Putamen (tissue), 1 donor: ENCODE measurements around the gene UNC5CL.

ENCODE experiments used
- DNase-seq: peaks from one replicate; pipeline ENCODE4 v3.0.0-alpha.2; 2016; ENCODE audit warnings: low spot score

Gene UNC5CL, protein sequence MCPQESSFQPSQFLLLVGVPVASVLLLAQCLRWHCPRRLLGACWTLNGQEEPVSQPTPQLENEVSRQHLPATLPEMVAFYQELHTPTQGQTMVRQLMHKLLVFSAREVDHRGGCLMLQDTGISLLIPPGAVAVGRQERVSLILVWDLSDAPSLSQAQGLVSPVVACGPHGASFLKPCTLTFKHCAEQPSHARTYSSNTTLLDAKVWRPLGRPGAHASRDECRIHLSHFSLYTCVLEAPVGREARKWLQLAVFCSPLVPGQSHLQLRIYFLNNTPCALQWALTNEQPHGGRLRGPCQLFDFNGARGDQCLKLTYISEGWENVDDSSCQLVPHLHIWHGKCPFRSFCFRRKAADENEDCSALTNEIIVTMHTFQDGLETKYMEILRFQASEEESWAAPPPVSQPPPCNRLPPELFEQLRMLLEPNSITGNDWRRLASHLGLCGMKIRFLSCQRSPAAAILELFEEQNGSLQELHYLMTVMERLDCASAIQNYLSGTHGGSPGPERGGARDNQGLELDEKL

GRCh38 chr6:41039060-41039998 is at the start of gene UNC5CL:
TSS of gene UNC5CL (minus strand) at chr6:41039221. CDS start at chr6:41035074, 4,147 bp downstream.
- DNase-seq = no peak

DNA sequence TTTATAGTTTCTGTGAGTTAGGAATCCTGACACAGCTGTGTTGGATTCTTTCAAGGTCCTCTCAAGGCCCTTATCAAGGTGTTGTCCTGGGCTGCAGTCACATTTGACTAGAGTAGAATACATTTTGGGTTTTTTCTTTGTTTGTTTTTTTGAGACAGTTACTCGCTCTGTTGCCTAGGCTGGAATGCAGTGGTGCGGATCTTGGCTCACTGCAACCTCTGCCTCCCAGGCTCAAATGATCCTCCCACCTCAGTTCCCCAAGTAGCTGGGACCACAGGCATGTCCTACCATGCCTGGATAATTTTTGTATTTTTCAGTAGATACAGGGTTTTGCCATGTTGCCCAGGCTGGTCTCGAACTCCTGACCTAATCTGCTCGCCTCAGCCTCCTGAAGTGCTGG is 49.4 kb upstream of the UNC5CL start:
- DNase-seq = no peak

DNA sequence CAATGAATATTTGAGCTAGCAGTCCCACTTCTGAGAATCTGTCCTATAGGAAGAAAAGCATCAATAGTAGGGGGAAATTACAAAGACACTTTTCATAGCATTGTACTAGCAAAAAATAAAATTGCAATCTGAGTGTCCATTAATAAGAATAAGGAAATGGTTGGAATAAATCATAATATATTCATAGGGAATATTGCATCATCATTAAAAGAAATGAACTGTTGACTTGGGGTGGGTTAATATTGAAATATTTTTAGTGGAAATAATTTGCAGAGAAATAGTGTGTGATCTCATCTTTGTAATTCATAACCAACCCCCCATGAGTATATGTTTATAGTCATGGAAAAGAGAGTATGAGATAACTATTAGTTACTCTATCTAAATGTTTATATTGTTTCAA is 46.2 kb upstream of the UNC5CL start:
- no peak for DNase-seq

GRCh38 chr6:41083072-41083471 is 44.1 kb upstream of the UNC5CL start:
- DNase-seq = no peak

DNA sequence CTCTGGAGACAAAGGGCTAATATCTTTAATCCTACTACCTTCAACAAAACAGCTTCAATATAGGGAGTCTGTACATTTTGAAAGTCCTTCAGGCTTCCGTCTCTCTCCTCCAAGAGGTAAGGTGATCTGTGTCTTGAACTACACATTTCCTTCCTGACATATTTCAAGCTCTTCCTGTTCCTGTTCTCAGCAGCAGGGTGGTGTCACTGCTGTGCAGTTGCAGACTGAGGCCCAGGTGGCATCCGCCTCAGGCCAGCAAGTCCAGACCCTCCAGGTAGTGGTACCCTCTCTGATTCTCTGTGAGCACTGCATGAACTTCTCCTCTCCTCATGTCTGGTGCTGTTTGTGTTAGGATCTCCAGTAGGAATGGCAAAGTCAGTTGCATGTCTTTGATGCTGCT is 41.6 kb upstream of the UNC5CL start:
- DNase-seq = no peak

- no peak for DNase-seq
Measured at GRCh38 chr6:41079080-41079479, 40.1 kb upstream of the UNC5CL start.

GRCh38 chr6:41078101-41078500 is 39.1 kb upstream of the UNC5CL start:
- DNase-seq = no peak

DNA sequence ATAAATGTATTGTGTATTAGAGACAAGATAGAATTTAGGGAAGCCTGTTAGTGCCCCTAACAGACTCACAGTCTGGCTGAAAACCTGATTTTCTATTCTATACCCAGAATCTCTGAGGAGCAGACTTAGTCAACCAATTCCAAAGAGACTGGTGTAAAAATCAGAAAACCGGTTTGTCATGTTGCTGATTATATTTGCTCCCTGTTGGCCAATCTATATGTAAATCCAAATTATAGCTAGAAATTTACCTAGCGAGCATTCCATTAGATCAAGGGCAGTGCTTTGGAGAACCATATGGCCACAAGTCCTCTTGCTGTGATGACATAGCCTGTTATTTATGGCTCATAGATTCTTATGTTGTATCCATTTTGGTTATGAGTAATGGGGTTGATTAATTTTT is 38.5 kb upstream of the UNC5CL start:
- DNase-seq = no peak

- DNase-seq = no peak
Measured at GRCh38 chr6:41075651-41076626, 36.9 kb upstream of the UNC5CL start.

DNA sequence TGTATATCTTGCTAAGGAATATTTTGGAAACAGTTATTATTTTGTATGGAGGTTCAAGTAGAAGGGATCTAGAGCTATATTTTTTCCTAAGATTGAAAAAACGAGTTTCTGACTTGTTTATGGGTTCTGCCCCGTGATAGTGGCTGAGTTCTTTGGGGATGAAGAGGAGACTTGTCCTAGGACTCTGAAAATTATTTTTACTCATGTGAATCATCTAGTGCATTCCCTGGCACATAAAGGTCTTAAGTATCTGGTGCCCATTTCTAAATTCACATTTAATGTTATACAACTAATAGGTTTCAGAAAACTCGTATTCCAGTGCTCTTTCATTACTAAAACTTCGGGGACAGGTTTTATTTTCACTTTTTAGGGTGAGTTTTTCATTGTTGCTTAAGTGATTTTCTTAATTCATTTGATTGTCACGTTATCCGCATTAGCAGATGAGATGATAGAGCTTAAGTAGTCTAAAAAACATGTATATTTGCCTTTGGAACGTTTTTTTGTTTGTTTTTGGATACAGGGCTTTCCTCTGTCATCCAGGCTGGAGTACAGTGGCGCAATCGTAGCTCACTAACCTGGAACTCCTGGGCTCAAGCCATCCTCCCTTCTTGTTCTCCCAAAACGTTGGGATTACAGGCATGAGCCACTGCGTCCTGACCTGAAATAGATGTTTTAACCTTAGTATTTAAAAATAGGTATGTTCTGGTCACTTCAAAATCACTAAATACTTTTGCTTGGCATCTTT is 35.8 kb upstream of the UNC5CL start:
- DNase-seq = no peak

DNA sequence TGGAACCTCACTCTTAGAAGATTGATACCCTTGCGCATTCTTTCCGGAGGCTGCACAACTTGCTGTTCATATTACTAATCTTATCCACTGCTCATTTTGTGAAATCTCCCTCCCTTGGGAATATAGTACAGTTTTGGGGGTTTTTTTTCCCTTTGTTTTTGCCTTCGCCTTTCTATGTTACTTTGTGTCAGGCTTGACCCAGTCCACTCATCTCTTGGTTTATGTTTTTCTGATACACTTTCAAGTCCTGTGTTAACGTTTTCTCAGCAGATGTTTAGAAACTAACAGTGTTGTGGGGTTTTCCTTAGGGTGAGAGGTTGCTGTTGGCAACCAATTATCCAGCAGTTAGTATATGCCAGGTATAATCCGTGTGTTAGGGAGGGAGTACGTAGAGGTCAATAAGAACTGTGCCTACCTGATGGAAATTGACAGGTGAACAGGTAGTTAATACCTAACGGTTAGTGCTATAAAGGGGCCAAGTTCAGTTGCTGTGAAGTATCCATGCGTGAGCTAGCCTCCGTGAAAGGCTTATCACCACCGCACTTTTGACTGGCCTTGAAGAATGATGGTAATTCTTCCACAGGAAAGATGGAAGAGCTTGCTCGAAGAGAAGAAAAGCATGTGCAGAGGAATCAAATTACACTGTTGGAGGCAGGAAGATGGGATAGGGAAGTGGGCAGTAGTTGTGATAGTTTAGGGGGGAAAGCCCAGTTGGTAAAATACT is 35.1 kb upstream of the UNC5CL start:
- DNase-seq = peak; percentile 7

DNA sequence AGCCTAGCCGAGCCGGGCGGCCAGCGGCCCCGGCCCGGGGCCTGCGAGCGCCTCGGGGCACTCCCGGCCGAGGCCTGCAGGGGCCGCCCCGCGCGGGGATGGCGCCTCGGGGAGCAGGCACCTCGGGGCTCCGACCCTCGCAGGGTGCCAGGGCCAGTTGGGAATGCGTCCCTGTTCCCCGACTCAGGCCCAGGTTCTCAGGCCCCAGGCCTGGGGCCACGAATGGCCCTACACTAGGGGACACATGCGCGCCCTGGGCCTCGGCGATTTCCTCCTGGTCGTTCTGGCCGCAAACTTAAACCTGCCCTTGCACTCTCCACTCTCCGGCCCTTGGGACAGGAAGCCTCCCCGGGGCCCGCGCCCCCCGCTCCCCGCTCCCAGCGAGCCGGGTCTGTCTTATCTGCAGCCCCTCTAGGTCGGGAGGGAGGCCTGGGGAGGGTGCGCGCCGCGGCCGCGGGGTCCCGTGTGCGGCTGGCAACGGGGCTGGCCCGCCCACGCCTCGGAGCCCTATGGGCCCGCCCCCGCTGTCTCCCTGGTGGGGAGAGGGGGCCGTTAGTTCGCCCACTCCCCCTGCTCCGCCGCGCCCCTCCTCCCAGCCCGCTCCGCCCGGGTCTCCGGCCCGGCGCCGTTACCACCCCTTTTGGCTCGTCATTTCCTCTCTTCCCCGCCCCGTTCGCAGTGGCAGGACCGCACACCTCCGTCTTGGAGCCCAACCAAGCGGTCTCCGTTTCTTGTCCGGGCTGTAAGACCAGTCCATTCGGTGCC is 34.4 kb upstream of the UNC5CL start:
- peak; percentile 61 for DNase-seq

DNA sequence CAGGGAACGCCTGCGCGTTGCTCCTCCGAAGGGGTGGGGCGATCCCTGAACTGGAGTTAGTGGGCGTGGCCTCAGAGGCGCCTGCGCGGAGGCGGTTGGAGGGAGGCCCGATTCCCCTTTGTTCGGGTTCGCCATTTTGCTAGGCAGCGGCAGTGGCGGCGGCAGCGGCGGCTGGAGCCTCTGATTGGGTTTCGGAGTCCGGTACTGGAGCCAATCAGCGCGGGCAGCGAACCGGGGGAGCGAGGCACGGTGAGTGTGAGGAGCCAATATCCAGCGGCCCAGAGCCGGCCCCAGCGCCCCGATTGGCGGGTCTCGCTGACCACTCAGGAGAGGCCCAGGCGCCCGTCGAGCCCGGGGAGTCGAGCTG is 33.8 kb upstream of the UNC5CL start, which contains the start of gene NFYA:
NFYA (plus strand) TSS at position 139 of the 367 bp plus-strand sequence. CDS start 6,116 bp downstream, outside the sequence.
- DNase-seq = no peak

DNA sequence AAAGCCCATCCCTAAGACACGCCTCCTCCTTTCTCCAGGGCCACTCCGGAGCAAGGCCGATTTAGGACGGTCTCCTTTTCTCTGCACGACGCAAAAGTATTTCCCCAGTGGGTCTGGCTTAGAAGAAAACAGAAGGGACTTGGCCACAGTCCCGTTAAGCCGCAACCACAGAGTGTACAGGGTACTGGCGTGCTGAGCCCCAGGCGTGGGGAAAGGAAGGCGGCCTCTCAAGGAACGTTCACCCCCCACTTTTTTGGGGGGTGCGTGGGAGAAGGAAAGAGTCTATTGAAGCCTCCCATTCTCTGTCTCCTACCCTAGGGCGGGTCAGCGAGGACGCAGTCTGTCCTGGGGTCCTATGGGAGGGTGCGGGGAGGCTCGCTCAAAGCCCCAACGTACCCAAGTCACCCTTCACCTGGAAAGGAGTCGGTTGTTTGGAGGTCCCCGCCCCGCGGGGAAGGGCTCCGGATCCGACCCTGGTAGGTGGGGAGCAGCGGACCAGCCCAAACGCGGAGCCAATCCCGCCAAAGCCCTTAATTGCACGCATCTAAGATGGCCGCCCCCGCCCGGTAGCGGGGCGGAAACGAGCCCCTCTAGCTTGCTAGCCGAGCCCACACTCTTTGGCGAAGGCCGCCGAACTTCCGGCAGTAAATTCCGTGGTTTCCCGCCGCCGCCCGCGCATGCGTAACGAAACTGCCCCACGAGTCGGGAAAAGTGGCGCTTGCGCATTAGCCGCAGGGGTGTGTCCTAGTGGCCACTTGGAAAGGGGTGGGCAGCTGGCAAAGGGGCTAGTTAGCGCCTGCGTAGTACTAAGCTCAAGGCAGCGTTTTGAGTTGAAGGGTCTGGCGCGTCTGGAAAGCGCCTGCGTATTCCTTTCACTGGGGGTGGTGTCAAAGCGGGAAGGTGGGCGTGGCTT is 33.2 kb upstream of the UNC5CL start, which contains the start of gene OARD1:
OARD1 (minus strand) TSS at position 434 of the 913 bp plus-strand sequence. CDS start 722 bp downstream, outside the sequence.
- peak; percentile 99 for DNase-seq

DNA sequence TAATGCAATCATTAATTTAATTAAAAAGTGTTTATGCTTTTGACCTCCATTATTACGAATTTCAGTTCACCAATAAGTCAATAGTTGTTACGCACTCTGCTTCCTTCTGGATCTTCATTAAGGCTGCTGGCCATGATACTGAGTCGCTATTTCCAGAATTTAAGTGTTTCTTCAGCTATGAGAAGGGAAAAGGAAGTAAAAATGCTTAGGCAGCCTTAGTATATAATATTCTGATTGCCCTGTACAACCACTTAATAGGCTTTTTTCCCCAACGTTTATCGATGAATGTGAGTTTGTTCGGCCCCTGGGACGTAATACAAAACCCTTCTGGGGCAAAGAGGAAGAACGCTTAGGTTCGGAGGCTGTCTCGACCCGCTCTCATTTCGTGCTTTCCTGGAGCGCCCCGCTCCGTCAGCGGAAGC is 32.5 kb upstream of the UNC5CL start:
- no peak for DNase-seq

DNA sequence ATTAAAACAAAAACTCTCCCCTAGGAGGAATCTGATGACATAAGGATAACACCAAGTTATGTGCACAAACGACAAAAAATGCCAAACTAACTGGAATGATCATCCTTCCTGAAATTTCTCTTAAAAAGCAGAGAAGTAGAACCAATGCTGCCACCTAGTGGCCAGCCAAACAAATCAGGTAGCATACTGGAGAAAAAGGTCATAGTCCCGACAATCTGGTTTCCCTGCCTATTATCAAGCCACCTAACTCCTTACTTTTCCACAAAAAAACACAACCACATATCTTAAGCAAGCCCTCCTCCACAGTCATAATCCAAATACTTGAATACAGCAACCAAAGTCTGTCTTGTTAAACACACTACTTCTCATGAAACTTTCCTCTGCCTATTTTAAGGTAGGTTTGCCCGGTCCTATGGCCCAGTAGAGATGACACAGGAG is 27.9 kb upstream of the UNC5CL start:
- peak; percentile 63 for DNase-seq

GRCh38 chr6:41065550-41066026 is 26.6 kb upstream of the UNC5CL start:
- no peak for DNase-seq

DNA sequence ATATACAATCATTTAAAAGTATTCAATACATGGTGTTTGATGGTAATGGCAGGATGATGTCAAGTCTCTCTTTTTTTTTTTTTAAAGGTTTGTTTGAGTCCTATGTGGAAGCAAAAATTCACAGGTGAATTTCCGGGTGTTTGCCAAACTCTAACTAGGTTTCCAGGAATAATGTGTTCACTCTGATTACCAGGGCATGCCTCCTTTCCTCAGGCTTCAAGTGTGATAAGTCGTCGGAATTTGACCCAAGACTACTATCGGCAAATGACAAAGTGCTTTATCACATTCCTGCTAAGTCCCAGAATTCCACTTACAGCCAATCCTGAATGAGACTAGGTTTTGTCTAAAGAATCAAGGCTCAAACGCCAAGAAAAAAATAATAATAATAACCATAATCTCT is 25.8 kb upstream of the UNC5CL start:
- DNase-seq = no peak
